T-helper 1 cell treated with Interleukin-12 subunit alpha and Interleukin-12 subunit beta and Interleukin-4 antibody, amounts not matched to agents 30 μg/mL and 1 μg/mL, for 36 hours (primary cell): ENCODE data around the gene KBTBD13.
"Not testable (repeated sequence)": the region's sequence is repeated elsewhere in the genome, so short reads cannot be mapped to it uniquely, and the experiment has no call there.

ENCODE experiments used
- H3K27ac Mint-ChIP-seq: one replicate; pipeline ENCODE4 v1.8.0; 2021; ENCODE audit warnings: mild to moderate bottlenecking, mixed read lengths
- H3K27me3 Mint-ChIP-seq: one replicate; pipeline ENCODE4 v1.8.0; 2021; ENCODE audit warnings: low read depth, mixed read lengths
- H3K36me3 Mint-ChIP-seq: one replicate; pipeline ENCODE4 v1.8.0; 2021; ENCODE audit warnings: low read depth, mixed read lengths
- H3K4me1 Mint-ChIP-seq: one replicate; pipeline ENCODE4 v1.8.0; 2021; ENCODE audit warnings: low read depth, mixed read lengths
- H3K4me3 Mint-ChIP-seq: one replicate; pipeline ENCODE4 v1.8.0; 2021; ENCODE audit warnings: mild to moderate bottlenecking, moderate library complexity, mixed read lengths
- H3K9me3 Mint-ChIP-seq: one replicate; pipeline ENCODE4 v1.8.0; 2021; ENCODE audit warnings: mixed read lengths

Gene KBTBD13

GRCh38 chr15:65071381-65071811, 5.2 kb upstream of the KBTBD13 start:
- peaks cover 33% of the 10 kb centered on the region for H3K27me3 Mint-ChIP-seq
- H3K4me3 Mint-ChIP-seq = no peak overlapping the region
- H3K27ac Mint-ChIP-seq = no peak overlapping the region
- H3K36me3 Mint-ChIP-seq = no peaks in the 10 kb centered on the region
- no peaks in the 10 kb centered on the region for H3K9me3 Mint-ChIP-seq
- H3K4me1 Mint-ChIP-seq = peaks cover 2% of the 10 kb centered on the region

GRCh38 chr15:65072027-65072426, 4.5 kb upstream of the KBTBD13 start:
- Mint-ChIP-seq H3K36me3 (no peaks in the 10 kb centered on the region), H3K27me3 (peaks cover 29% of the 10 kb centered on the region), H3K9me3 (no peaks in the 10 kb centered on the region), H3K4me3 (no peak overlapping the region), H3K4me1 (peaks cover 2% of the 10 kb centered on the region), H3K27ac (no peak overlapping the region)

- peaks cover under 1% of the 10 kb centered on the region for H3K4me1 Mint-ChIP-seq
- H3K27ac Mint-ChIP-seq = no peak overlapping the region
- no peaks in the 10 kb centered on the region for H3K36me3 Mint-ChIP-seq
- H3K9me3 Mint-ChIP-seq = no peaks in the 10 kb centered on the region
- peaks cover 24% of the 10 kb centered on the region for H3K27me3 Mint-ChIP-seq
- H3K4me3 Mint-ChIP-seq = no peak overlapping the region
Measured at GRCh38 chr15:65072617-65073016, 3.9 kb upstream of the KBTBD13 start.

GRCh38 chr15:65074946-65075345, 1.6 kb upstream of the KBTBD13 start:
- not testable (repeated sequence) for H3K9me3 Mint-ChIP-seq, H3K27ac Mint-ChIP-seq, H3K4me3 Mint-ChIP-seq, H3K4me1 Mint-ChIP-seq, H3K36me3 Mint-ChIP-seq
- H3K27me3 Mint-ChIP-seq = peaks cover 22% of the 10 kb centered on the region

GRCh38 chr15:65075607-65076395, 745 bp upstream of the KBTBD13 start:
- not testable (repeated sequence) for H3K4me3 Mint-ChIP-seq, H3K36me3 Mint-ChIP-seq, H3K9me3 Mint-ChIP-seq, H3K27ac Mint-ChIP-seq, H3K4me1 Mint-ChIP-seq
- peaks cover 21% of the 10 kb centered on the region for H3K27me3 Mint-ChIP-seq

GRCh38 chr15:65077291-65077980, 890 bp downstream of the KBTBD13 start:
- Mint-ChIP-seq H3K4me3 (no peak overlapping the region), H3K27me3 (peaks cover 24% of the 10 kb centered on the region), H3K27ac (no peak overlapping the region), H3K9me3 (no peaks in the 10 kb centered on the region), H3K36me3 (no peaks in the 10 kb centered on the region), H3K4me1 (peaks cover 8% of the 10 kb centered on the region)

GRCh38 chr15:65077981-65078352, 1.4 kb downstream of the KBTBD13 start:
- Mint-ChIP-seq H3K36me3 (no peaks in the 10 kb centered on the region), H3K27me3 (peaks cover 30% of the 10 kb centered on the region), H3K4me3 (no peak overlapping the region), H3K4me1 (peaks cover 13% of the 10 kb centered on the region), H3K9me3 (no peaks in the 10 kb centered on the region), H3K27ac (no peak overlapping the region)

- H3K27ac Mint-ChIP-seq = no peak overlapping the region
- no peak overlapping the region for H3K4me3 Mint-ChIP-seq
- H3K36me3 Mint-ChIP-seq = no peaks in the 10 kb centered on the region
- no peaks in the 10 kb centered on the region for H3K9me3 Mint-ChIP-seq
- peaks cover 39% of the 10 kb centered on the region for H3K27me3 Mint-ChIP-seq
- H3K4me1 Mint-ChIP-seq = peaks cover 13% of the 10 kb centered on the region
Measured at GRCh38 chr15:65079580-65079979, 3.0 kb downstream of the KBTBD13 start.

GRCh38 chr15:65081270-65081669, 4.7 kb downstream of the KBTBD13 start:
- no peak overlapping the region for H3K27ac Mint-ChIP-seq
- no peaks in the 10 kb centered on the region for H3K36me3 Mint-ChIP-seq
- H3K4me3 Mint-ChIP-seq = no peak overlapping the region
- H3K9me3 Mint-ChIP-seq = no peaks in the 10 kb centered on the region
- H3K4me1 Mint-ChIP-seq = peaks cover 13% of the 10 kb centered on the region
- H3K27me3 Mint-ChIP-seq = peaks cover 38% of the 10 kb centered on the region

GRCh38 chr15:65081758-65082157, 5.2 kb downstream of the KBTBD13 start:
- no peak overlapping the region for H3K4me3 Mint-ChIP-seq
- no peaks in the 10 kb centered on the region for H3K9me3 Mint-ChIP-seq
- H3K27me3 Mint-ChIP-seq = peaks cover 34% of the 10 kb centered on the region
- no peaks in the 10 kb centered on the region for H3K36me3 Mint-ChIP-seq
- peaks cover 13% of the 10 kb centered on the region for H3K4me1 Mint-ChIP-seq
- H3K27ac Mint-ChIP-seq = no peak overlapping the region

GRCh38 chr15:65082303-65082953, 5.9 kb downstream of the KBTBD13 start:
- H3K4me1 Mint-ChIP-seq = peaks cover 13% of the 10 kb centered on the region
- H3K36me3 Mint-ChIP-seq = no peaks in the 10 kb centered on the region
- peaks cover 34% of the 10 kb centered on the region for H3K27me3 Mint-ChIP-seq
- H3K9me3 Mint-ChIP-seq = no peaks in the 10 kb centered on the region
- peak overlapping the region; percentile 2 for H3K4me3 Mint-ChIP-seq
- H3K27ac Mint-ChIP-seq = peak overlapping the region; percentile 60

GRCh38 chr15:65083262-65083701, 6.7 kb downstream of the KBTBD13 start:
- H3K9me3 Mint-ChIP-seq = no peaks in the 10 kb centered on the region
- no peak overlapping the region for H3K4me3 Mint-ChIP-seq
- H3K27me3 Mint-ChIP-seq = peaks cover 28% of the 10 kb centered on the region
- peaks cover 8% of the 10 kb centered on the region for H3K4me1 Mint-ChIP-seq
- no peak overlapping the region for H3K27ac Mint-ChIP-seq
- H3K36me3 Mint-ChIP-seq = no peaks in the 10 kb centered on the region

GRCh38 chr15:65084500-65085206, 8.1 kb downstream of the KBTBD13 start:
- Mint-ChIP-seq H3K36me3 (no peaks in the 10 kb centered on the region), H3K4me3 (no peak overlapping the region), H3K27me3 (peaks cover 19% of the 10 kb centered on the region), H3K9me3 (no peaks in the 10 kb centered on the region), H3K27ac (no peak overlapping the region), H3K4me1 (peaks cover 8% of the 10 kb centered on the region)

GRCh38 chr15:65085207-65085753, 8.7 kb downstream of the KBTBD13 start:
- Mint-ChIP-seq H3K4me3 (no peak overlapping the region), H3K36me3 (no peaks in the 10 kb centered on the region), H3K9me3 (no peaks in the 10 kb centered on the region), H3K4me1 (peaks cover 8% of the 10 kb centered on the region), H3K27ac (no peak overlapping the region), H3K27me3 (peaks cover 19% of the 10 kb centered on the region)
